ENCODE results near the gene LBR.
A peak's percentile ranks its signal among the peaks of the same experiment; 100 is the strongest.

The LBR gene

DNA sequence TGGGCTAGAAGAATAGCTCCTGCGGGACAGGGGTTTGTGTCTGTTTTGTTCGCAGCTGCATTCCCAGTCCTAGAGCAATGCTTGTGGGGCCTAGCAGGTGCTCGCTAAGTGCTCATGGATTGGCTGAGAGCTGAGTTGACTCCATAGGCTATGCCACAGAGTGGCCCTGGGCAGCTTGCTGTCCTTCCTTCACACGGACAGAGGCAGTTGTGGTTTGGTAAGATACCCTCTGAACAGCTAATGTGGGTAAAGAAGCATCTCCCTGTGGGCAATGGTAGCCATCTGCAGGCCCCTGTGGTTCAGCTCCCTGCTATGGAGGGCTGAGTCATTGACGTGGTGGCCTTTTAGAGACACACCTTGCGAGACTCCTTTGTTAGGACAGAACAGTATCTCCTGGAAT is 23.5 kb upstream of the LBR start:
- peaks cover 2% of the 10 kb centered on the region for H3K79me1 ChIP-seq (ENCODE audit: low read depth, low read length)
- no CpG with 5 or more reads among the region's 6 CpGs for WGBS, 2 donors (ENCODE audit: extremely low coverage in 2 of 2, insufficient read length in 2 of 2, insufficient replicate concordance in 1 of 2)
- peaks cover 0 to 2% (median 0%) of the 10 kb centered on the region in 3 experiments for H3K27me3 ChIP-seq (ENCODE audit: control insufficient read depth in 3 of 3, insufficient read depth in 3 of 3, low read depth in 1 of 3, low read length in 3 of 3)
- no peak overlapping the region for H3K14ac ChIP-seq (ENCODE audit: low read length)
- H3K4ac ChIP-seq (ENCODE audit: low read length): no peak overlapping the region
- no peak overlapping the region for H3K9ac ChIP-seq (ENCODE audit: low read depth, low read length, poor library complexity)
- H3K4me1 ChIP-seq (ENCODE audit: control insufficient read depth in 2 of 2, insufficient read depth in 1 of 2, low read depth in 1 of 2, low read length in 2 of 2): peaks cover 7 to 15% of the 10 kb centered on the region in 2 donors
- H2BK12ac ChIP-seq (ENCODE audit: low read length): no peak overlapping the region
- H3K18ac ChIP-seq (ENCODE audit: low read length): no peak overlapping the region
- no peak overlapping the region for H2BK120ac ChIP-seq (ENCODE audit: low read depth, low read length)
- H3K36me3 ChIP-seq (replicated peaks in 1 of 2; ENCODE audit: control insufficient read depth in 2 of 2, insufficient read depth in 2 of 2, low read length in 2 of 2): no peaks in the 10 kb centered on the region
- no peak overlapping the region for H4K8ac ChIP-seq (ENCODE audit: low read depth, low read length)
- H3K9me3 ChIP-seq (replicated peaks in 1 of 2; ENCODE audit: control insufficient read depth in 2 of 2, insufficient read depth in 1 of 2, low read depth in 1 of 2, low read length in 2 of 2): peaks cover 0 to 2% of the 10 kb centered on the region in 2 donors
- H2BK5ac ChIP-seq (ENCODE audit: low read length): no peak overlapping the region
- H2AK5ac ChIP-seq (ENCODE audit: low read depth, low read length): no peak overlapping the region
- H3K4me2 ChIP-seq (ENCODE audit: insufficient read depth, low read length, poor library complexity, severe bottlenecking): no peak overlapping the region
- H4K91ac ChIP-seq (ENCODE audit: low read depth, low read length, poor library complexity): no peak overlapping the region
- H3K23ac ChIP-seq (ENCODE audit: low read depth, low read length, poor library complexity): no peak overlapping the region
- H3K27ac ChIP-seq (replicated peaks; ENCODE audit: low read length): no peak overlapping the region
- H3K4me3 ChIP-seq (ENCODE audit: low read length in 2 of 2): no peak overlapping the region
- no peak overlapping the region for H2BK15ac ChIP-seq (ENCODE audit: low read length)
- no peak overlapping the region for H2AFZ ChIP-seq (ENCODE audit: low read length)
- DNase-seq (ENCODE audit: low spot score): no peak

DNA sequence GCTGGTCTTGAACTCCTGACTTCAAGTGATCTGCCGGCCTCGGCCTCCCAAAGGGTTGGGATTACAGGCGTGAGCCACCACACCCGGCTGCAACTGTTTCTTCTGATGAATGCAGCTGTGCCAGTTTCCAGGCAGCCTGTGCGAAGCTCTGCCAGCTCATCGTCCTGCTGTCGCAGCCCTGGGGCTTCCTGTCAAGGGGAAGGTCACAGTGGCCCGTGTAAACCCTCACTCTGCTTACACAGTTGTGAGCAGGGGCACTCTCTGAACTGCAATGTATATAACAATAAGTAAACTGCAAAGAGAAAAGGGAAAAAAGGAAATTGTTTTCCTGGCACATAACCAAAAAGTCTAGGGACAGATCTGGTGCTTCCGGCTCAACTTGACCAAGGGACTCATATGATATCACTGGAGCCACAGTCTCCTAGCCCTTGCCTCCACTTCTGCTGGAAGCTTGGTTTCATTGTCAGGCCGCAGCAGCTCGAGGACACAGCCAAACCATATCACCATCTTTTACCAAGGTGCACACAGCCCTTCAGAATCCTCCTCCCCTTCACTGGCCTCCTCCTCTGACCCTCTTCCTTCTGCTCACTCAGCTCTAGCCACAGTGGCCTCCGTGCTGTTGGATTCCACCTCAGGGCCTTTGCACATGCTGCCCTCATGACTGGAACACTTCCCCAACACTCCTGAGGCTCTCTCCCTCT is 22.8 kb upstream of the LBR start:
- Histone ChIP-seq H2BK5ac (ENCODE audit: low read length) (no peak overlapping the region), H4K8ac (ENCODE audit: low read depth, low read length) (peak overlapping the region; percentile 83), H4K91ac (ENCODE audit: low read depth, low read length, poor library complexity) (no peak overlapping the region), H3K36me3 (replicated peaks in 1 of 2; ENCODE audit: control insufficient read depth in 2 of 2, insufficient read depth in 2 of 2, low read length in 2 of 2) (no peaks in the 10 kb centered on the region), H3K4ac (ENCODE audit: low read length) (no peak overlapping the region), H3K18ac (ENCODE audit: low read length) (peak overlapping the region; percentile 35), H3K9ac (ENCODE audit: low read depth, low read length, poor library complexity) (no peak overlapping the region), H2BK12ac (ENCODE audit: low read length) (no peak overlapping the region), H3K4me2 (ENCODE audit: insufficient read depth, low read length, poor library complexity, severe bottlenecking) (no peak overlapping the region), H3K4me3 (ENCODE audit: low read length in 2 of 2) (no peak overlapping the region), H3K27me3 (ENCODE audit: control insufficient read depth in 3 of 3, insufficient read depth in 3 of 3, low read depth in 1 of 3, low read length in 3 of 3) (peaks cover 0 to 2% (median 0%) of the 10 kb centered on the region in 3 experiments), H3K23ac (ENCODE audit: low read depth, low read length, poor library complexity) (no peak overlapping the region), H2BK15ac (ENCODE audit: low read length) (no peak overlapping the region), H3K79me1 (ENCODE audit: low read depth, low read length) (peaks cover 2% of the 10 kb centered on the region), H3K9me3 (replicated peaks in 1 of 2; ENCODE audit: control insufficient read depth in 2 of 2, insufficient read depth in 1 of 2, low read depth in 1 of 2, low read length in 2 of 2) (peaks cover 0 to 2% of the 10 kb centered on the region in 2 donors), H2AFZ (ENCODE audit: low read length) (no peak overlapping the region), H3K14ac (ENCODE audit: low read length) (no peak overlapping the region), H3K4me1 (ENCODE audit: control insufficient read depth in 2 of 2, insufficient read depth in 1 of 2, low read depth in 1 of 2, low read length in 2 of 2) (peaks cover 7 to 15% of the 10 kb centered on the region in 2 donors), H3K27ac (replicated peaks; ENCODE audit: low read length) (no peak overlapping the region), H2BK120ac (ENCODE audit: low read depth, low read length) (no peak overlapping the region), H2AK5ac (ENCODE audit: low read depth, low read length) (no peak overlapping the region)
- no peak for DNase-seq (ENCODE audit: low spot score)
- WGBS, 2 donors (ENCODE audit: extremely low coverage in 2 of 2, insufficient read length in 2 of 2, insufficient replicate concordance in 1 of 2): no CpG with 5 or more reads among the region's 12 CpGs

DNA sequence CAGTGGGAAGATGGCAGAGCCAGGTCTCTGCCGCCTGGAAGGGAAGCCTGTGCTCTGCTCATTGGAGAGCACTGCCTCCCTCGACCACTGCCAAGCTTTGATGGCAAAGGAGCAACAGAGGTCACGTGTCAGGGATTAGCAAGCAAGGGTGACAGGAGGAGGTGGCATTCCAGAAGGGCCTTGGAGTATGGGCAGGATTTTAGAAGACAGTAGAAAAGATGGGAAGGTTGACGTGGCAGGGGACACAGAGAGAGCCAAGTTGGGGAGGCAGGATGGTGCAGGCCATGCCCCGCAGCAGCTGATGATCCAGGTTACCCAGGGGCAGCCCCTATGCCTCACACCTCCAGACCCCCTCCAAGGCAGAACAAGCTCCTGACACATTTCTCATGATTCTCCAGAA is 21.9 kb upstream of the LBR start:
- peaks cover 9 to 15% of the 10 kb centered on the region in 2 donors for H3K4me1 ChIP-seq (ENCODE audit: control insufficient read depth in 2 of 2, insufficient read depth in 1 of 2, low read depth in 1 of 2, low read length in 2 of 2)
- no peak overlapping the region for H2BK12ac ChIP-seq (ENCODE audit: low read length)
- H3K23ac ChIP-seq (ENCODE audit: low read depth, low read length, poor library complexity): no peak overlapping the region
- no peak overlapping the region for H3K9ac ChIP-seq (ENCODE audit: low read depth, low read length, poor library complexity)
- no peak overlapping the region for H3K4me3 ChIP-seq (ENCODE audit: low read length in 2 of 2)
- no peak overlapping the region for H2AFZ ChIP-seq (ENCODE audit: low read length)
- no peak for DNase-seq (ENCODE audit: low spot score)
- H3K27me3 ChIP-seq (ENCODE audit: control insufficient read depth in 3 of 3, insufficient read depth in 3 of 3, low read depth in 1 of 3, low read length in 3 of 3): peaks cover 0 to 2% (median 0%) of the 10 kb centered on the region in 3 experiments
- H4K91ac ChIP-seq (ENCODE audit: low read depth, low read length, poor library complexity): no peak overlapping the region
- WGBS, 2 donors (ENCODE audit: extremely low coverage in 2 of 2, insufficient read length in 2 of 2, insufficient replicate concordance in 1 of 2): no CpG with 5 or more reads among the region's 5 CpGs
- peaks cover 2% of the 10 kb centered on the region for H3K79me1 ChIP-seq (ENCODE audit: low read depth, low read length)
- no peak overlapping the region for H3K27ac ChIP-seq (replicated peaks; ENCODE audit: low read length)
- no peak overlapping the region for H3K4me2 ChIP-seq (ENCODE audit: insufficient read depth, low read length, poor library complexity, severe bottlenecking)
- H2AK5ac ChIP-seq (ENCODE audit: low read depth, low read length): peak overlapping the region; percentile 30
- no peak overlapping the region for H3K18ac ChIP-seq (ENCODE audit: low read length)
- H4K8ac ChIP-seq (ENCODE audit: low read depth, low read length): no peak overlapping the region
- H2BK5ac ChIP-seq (ENCODE audit: low read length): no peak overlapping the region
- peaks cover 0 to 2% of the 10 kb centered on the region in 2 donors for H3K9me3 ChIP-seq (replicated peaks in 1 of 2; ENCODE audit: control insufficient read depth in 2 of 2, insufficient read depth in 1 of 2, low read depth in 1 of 2, low read length in 2 of 2)
- no peak overlapping the region for H3K4ac ChIP-seq (ENCODE audit: low read length)
- H2BK15ac ChIP-seq (ENCODE audit: low read length): no peak overlapping the region
- H3K36me3 ChIP-seq (replicated peaks in 1 of 2; ENCODE audit: control insufficient read depth in 2 of 2, insufficient read depth in 2 of 2, low read length in 2 of 2): no peaks in the 10 kb centered on the region
- no peak overlapping the region for H3K14ac ChIP-seq (ENCODE audit: low read length)
- no peak overlapping the region for H2BK120ac ChIP-seq (ENCODE audit: low read depth, low read length)

DNA sequence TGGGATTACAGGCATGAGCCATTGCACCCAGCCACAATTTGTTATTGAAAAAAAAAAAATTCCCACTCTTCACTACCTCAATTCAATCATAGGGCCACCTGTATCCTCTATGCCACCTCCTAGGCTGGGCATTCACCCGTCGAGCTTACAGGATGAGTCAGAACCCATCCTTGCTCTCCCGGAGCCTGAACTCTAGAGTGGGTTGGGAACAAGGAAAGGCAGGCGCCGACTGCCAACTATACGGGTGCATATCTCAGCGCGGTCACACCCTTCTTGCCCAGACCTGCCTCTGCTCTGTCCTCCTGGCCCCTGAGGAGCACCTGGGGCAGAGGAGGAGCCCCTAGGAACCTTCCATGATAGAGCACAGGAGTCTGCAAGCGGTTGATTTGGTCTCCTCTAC is 21.4 kb upstream of the LBR start:
- Histone ChIP-seq H3K4me3 (ENCODE audit: low read length in 2 of 2) (no peak overlapping the region), H3K27me3 (ENCODE audit: control insufficient read depth in 3 of 3, insufficient read depth in 3 of 3, low read depth in 1 of 3, low read length in 3 of 3) (peaks cover 0 to 2% (median 0%) of the 10 kb centered on the region in 3 experiments), H4K8ac (ENCODE audit: low read depth, low read length) (no peak overlapping the region), H3K14ac (ENCODE audit: low read length) (no peak overlapping the region), H3K23ac (ENCODE audit: low read depth, low read length, poor library complexity) (no peak overlapping the region), H3K9ac (ENCODE audit: low read depth, low read length, poor library complexity) (no peak overlapping the region), H2BK5ac (ENCODE audit: low read length) (no peak overlapping the region), H3K4ac (ENCODE audit: low read length) (no peak overlapping the region), H2BK15ac (ENCODE audit: low read length) (no peak overlapping the region), H2AK5ac (ENCODE audit: low read depth, low read length) (no peak overlapping the region), H3K27ac (replicated peaks; ENCODE audit: low read length) (no peak overlapping the region), H4K91ac (ENCODE audit: low read depth, low read length, poor library complexity) (no peak overlapping the region), H3K4me2 (ENCODE audit: insufficient read depth, low read length, poor library complexity, severe bottlenecking) (no peak overlapping the region), H3K18ac (ENCODE audit: low read length) (no peak overlapping the region), H2BK12ac (ENCODE audit: low read length) (no peak overlapping the region), H2AFZ (ENCODE audit: low read length) (no peak overlapping the region), H3K4me1 (ENCODE audit: control insufficient read depth in 2 of 2, insufficient read depth in 1 of 2, low read depth in 1 of 2, low read length in 2 of 2) (peaks cover 4 to 15% of the 10 kb centered on the region in 2 donors), H2BK120ac (ENCODE audit: low read depth, low read length) (no peak overlapping the region), H3K36me3 (replicated peaks in 1 of 2; ENCODE audit: control insufficient read depth in 2 of 2, insufficient read depth in 2 of 2, low read length in 2 of 2) (no peaks in the 10 kb centered on the region), H3K79me1 (ENCODE audit: low read depth, low read length) (peaks cover 2% of the 10 kb centered on the region), H3K9me3 (replicated peaks in 1 of 2; ENCODE audit: control insufficient read depth in 2 of 2, insufficient read depth in 1 of 2, low read depth in 1 of 2, low read length in 2 of 2) (peaks cover 0 to 2% of the 10 kb centered on the region in 2 donors)
- no peak for DNase-seq (ENCODE audit: low spot score)
- no CpG with 5 or more reads among the region's 9 CpGs for WGBS, 2 donors (ENCODE audit: extremely low coverage in 2 of 2, insufficient read length in 2 of 2, insufficient replicate concordance in 1 of 2)
